ENCODE results near the gene ZNF14. TPM values are rescaled to one million over a fixed set of nuclear protein-coding genes. Genes with fewer than 3 reads are reported as not detected.

The ZNF14 gene
- total and polyA plus RNA-seq, 2 experiments from 2014 or later, result 5.5 to 9.6 TPM

DNA sequence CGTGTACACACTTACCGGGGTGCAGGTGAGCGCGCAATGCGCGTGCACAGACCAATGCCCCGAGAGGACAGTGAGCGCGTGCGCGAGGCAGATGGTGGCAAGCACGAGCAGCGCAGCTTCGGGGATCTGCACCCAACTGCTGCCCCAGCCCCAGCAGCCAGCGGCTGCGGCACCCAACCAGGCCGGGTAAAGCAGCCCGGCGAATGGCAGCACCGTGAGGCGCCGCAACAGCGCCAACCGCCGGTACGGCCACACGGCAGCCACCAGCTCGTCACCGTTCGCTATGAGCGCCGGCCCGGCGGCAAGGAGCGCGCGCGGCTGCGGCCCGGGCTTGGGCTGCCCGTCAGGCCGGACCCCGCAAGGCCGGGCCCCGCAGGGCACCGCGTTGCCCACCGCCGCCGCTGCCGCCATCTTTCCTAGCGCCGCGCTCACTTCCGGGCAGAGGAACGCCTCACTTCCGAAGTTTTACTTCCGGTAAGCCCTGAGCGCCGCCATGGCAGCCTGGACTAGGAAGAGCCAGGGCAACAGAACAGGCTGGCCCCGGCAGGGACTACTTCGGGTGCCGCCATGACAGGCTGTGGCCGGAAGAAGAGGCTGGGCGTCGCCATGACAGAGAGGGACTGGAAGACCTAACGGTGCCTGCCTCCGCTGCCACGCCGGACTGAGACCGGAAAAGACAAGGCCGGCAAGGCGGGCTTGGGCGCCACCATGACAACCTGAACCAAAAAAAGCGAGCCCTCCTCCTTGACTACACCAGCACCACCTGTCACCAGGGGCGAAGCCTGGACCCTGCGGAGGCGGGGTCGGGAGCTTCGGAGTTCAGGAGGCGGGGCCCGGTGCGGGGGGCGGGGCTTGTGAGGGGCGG, 69.4 kb downstream of the ZNF14 start, which contains the start of gene ATP13A1:
Gene ATP13A1, minus strand, starts transcription at position 421 of the 865 bp plus-strand sequence. Its CDS starts 10 bp downstream, at position 411.
- peak within 1 kb of the TSS; percentile 15 for H3K27ac ChIP-seq
- peaks cover 4% of the 10 kb centered on the region for H3K4me1 ChIP-seq (ENCODE audit: low read depth)
- H3K27me3 ChIP-seq, result no peaks in the 10 kb centered on the region
- DNase-seq (ENCODE audit: low read depth in 1 of 2, low spot score in 1 of 2), result peak; percentile 98 to 99
- TF ChIP-seq, protein P1, sequence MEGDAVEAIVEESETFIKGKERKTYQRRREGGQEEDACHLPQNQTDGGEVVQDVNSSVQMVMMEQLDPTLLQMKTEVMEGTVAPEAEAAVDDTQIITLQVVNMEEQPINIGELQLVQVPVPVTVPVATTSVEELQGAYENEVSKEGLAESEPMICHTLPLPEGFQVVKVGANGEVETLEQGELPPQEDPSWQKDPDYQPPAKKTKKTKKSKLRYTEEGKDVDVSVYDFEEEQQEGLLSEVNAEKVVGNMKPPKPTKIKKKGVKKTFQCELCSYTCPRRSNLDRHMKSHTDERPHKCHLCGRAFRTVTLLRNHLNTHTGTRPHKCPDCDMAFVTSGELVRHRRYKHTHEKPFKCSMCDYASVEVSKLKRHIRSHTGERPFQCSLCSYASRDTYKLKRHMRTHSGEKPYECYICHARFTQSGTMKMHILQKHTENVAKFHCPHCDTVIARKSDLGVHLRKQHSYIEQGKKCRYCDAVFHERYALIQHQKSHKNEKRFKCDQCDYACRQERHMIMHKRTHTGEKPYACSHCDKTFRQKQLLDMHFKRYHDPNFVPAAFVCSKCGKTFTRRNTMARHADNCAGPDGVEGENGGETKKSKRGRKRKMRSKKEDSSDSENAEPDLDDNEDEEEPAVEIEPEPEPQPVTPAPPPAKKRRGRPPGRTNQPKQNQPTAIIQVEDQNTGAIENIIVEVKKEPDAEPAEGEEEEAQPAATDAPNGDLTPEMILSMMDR (IDR thresholded peaks at IDR 0.05; ENCODE audit: low read depth, low read length), result no peak
- H3K4me3 ChIP-seq, result peak within 1 kb of the TSS; percentile 96
- no peaks in the 10 kb centered on the region for H3K9me3 ChIP-seq (ENCODE audit: low read depth)
- peaks cover under 1% of the 10 kb centered on the region for H3K36me3 ChIP-seq

DNA sequence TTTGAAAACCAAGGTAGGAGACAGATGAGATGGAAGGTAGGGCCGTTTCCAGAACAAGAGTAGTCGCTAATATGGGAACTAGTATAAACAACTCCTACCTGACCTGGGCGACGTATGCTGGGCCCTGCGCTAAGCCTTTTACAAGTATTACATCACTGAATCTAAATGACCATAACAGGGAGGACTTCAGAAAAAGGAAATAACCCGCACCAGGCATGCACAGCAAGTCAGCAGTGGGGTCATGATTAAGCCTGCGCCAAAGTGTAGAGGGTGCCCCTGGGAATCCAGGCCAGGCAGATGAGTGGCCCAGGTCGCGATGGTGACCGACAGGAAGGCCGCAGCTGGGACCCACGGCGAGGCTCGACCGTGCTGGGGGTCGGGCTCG, 70.0 kb downstream of the ZNF14 start:
- H3K27me3 ChIP-seq, result no peaks in the 10 kb centered on the region
- TF ChIP-seq, protein P1 (IDR thresholded peaks at IDR 0.05; ENCODE audit: low read depth, low read length), result no peak
- peak in 1 of 2 donors; percentile 12 for DNase-seq (ENCODE audit: low read depth in 1 of 2, low spot score in 1 of 2)
- no peaks in the 10 kb centered on the region for H3K9me3 ChIP-seq (ENCODE audit: low read depth)
- H3K36me3 ChIP-seq, result peaks cover 5% of the 10 kb centered on the region
- peak overlapping the region; percentile 15 for H3K27ac ChIP-seq
- peaks cover 4% of the 10 kb centered on the region for H3K4me1 ChIP-seq (ENCODE audit: low read depth)
- peak overlapping the region; percentile 96 for H3K4me3 ChIP-seq

DNA sequence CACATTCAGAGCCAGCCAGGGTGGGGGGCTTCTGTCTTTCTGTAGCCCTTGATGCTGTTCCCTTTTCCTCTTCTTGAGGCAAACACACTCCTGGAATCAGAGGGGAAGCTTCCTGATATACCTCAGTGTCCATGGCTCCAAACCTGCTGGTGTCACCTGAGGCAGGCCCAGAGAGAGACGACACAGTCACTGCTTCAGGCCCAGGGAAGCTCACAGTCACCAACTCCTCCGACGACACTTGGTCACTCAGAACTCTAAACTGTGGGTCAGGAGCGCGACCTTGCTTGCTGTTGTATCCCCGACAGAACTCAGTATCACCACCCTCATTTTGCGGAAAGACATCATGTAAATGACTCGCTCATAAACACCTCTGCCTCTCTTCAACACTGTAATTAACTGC, 70.6 kb downstream of the ZNF14 start:
- H3K4me1 ChIP-seq (ENCODE audit: low read depth), result peaks cover 4% of the 10 kb centered on the region
- H3K4me3 ChIP-seq, result peak overlapping the region; percentile 96
- TF ChIP-seq, protein P1 (IDR thresholded peaks at IDR 0.05; ENCODE audit: low read depth, low read length), result no peak
- H3K9me3 ChIP-seq (ENCODE audit: low read depth), result no peaks in the 10 kb centered on the region
- no peak overlapping the region for H3K27ac ChIP-seq
- no peak for DNase-seq (ENCODE audit: low read depth in 1 of 2, low spot score in 1 of 2)
- no peaks in the 10 kb centered on the region for H3K27me3 ChIP-seq
- peaks cover 9% of the 10 kb centered on the region for H3K36me3 ChIP-seq

DNA sequence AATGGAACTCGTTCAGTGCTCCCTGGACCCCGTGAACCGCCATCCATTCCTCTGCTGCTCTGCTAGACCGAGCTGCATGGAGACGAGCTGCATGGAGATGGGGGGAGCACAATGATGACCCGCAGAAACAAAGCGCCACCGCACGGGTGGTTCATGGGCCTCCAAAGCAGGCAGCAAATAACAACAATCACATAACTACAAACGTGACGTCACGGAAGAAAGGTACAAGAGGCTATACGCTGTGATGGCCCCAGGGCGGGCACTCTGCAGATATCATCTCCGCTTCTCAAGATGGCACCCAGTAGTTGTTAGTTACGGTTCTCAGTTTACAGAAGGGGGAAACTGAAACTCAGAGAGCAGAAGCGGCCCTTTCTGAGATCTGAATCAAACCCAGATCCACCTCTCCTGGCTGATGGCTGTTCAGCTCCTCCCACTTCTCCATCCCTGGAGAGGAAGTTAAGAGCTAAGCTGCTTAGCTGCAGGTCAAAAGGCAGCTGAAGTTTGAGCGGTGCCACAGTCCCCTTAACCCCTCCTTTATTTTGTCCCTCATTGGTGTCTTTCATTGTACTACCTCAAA, 71.1 kb downstream of the ZNF14 start:
- Histone ChIP-seq H3K4me3 (no peak overlapping the region), H3K36me3 (peaks cover 12% of the 10 kb centered on the region), H3K9me3 (ENCODE audit: low read depth) (no peaks in the 10 kb centered on the region), H3K27ac (no peak overlapping the region), H3K4me1 (ENCODE audit: low read depth) (peaks cover 4% of the 10 kb centered on the region), H3K27me3 (no peaks in the 10 kb centered on the region)
- no peak for DNase-seq (ENCODE audit: low read depth in 1 of 2, low spot score in 1 of 2)
- TF ChIP-seq, protein P1 (IDR thresholded peaks at IDR 0.05; ENCODE audit: low read depth, low read length), result no peak

DNA sequence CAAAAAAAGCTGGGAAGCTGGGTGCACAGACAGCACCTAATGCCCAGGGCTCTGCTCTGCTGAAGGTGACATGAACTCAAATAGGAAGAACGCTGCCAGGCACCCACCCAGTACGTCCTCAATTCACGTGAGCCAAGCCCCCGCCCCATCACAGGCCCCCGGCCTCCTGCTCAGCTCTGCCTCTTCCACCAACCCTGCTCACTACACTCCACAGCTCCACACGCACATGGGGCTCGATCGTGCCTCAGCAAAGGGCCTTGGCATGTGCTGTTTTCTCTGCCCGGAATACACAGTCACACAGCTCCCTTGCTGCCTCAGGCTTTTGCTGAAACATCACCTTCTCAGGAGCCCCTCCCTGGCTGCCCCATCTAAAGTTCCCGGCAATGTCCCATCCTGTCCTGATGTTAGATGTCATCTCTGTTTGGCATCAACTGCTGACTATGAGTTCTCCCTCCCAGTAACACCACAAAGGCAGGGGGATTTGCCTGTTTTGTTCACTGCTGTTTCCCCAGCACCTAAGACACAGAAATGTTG, 71.7 kb downstream of the ZNF14 start:
- Histone ChIP-seq H3K4me1 (ENCODE audit: low read depth) (peaks cover 4% of the 10 kb centered on the region), H3K36me3 (peaks cover 12% of the 10 kb centered on the region), H3K9me3 (ENCODE audit: low read depth) (no peaks in the 10 kb centered on the region), H3K27me3 (no peaks in the 10 kb centered on the region), H3K27ac (no peak overlapping the region), H3K4me3 (no peak overlapping the region)
- TF ChIP-seq, protein P1 (IDR thresholded peaks at IDR 0.05; ENCODE audit: low read depth, low read length), result no peak
- DNase-seq (ENCODE audit: low read depth in 1 of 2, low spot score in 1 of 2), result no peak

Other genes starting within 250 kb of the ZNF14 start
- 4.1 and 11.9 TPM in 2 replicates for gene TSSK6, start 217.6 kb downstream of the ZNF14 start, total RNA-seq
- gene TSSK6, start 217.6 kb downstream of the ZNF14 start, polyA plus RNA-seq, result 0.60 and 1.5 TPM in 2 replicates
- 119 and 172 TPM in 2 replicates for gene NDUFA13, start 216.9 kb downstream of the ZNF14 start, total RNA-seq
- gene NDUFA13, start 216.9 kb downstream of the ZNF14 start, polyA plus RNA-seq, result 806 and 843 TPM in 2 replicates
- 10.6 and 12.5 TPM in 2 replicates for gene YJEFN3, start 204.2 kb downstream of the ZNF14 start, total RNA-seq
- gene YJEFN3, start 204.2 kb downstream of the ZNF14 start, polyA plus RNA-seq, result 23.0 and 29.9 TPM in 2 replicates
- gene CILP2, start 194.8 kb downstream of the ZNF14 start, total RNA-seq, result 7.5 and 8.4 TPM in 2 replicates
- 2.2 and 6.7 TPM in 2 replicates for gene CILP2, start 194.8 kb downstream of the ZNF14 start, polyA plus RNA-seq
- 6.7 and 11.8 TPM in 2 replicates for gene PBX4, start 114.4 kb downstream of the ZNF14 start, total RNA-seq
- 10.3 and 10.9 TPM in 2 replicates for gene PBX4, start 114.4 kb downstream of the ZNF14 start, polyA plus RNA-seq
- gene LPAR2, start 104.9 kb downstream of the ZNF14 start, total RNA-seq, result 29.7 and 39.9 TPM in 2 replicates
- gene LPAR2, start 104.9 kb downstream of the ZNF14 start, polyA plus RNA-seq, result 56.6 and 62.2 TPM in 2 replicates
- 13.7 and 15.1 TPM in 2 replicates for gene GMIP, start 89.5 kb downstream of the ZNF14 start, total RNA-seq
- 11.6 and 12.4 TPM in 2 replicates for gene GMIP, start 89.5 kb downstream of the ZNF14 start, polyA plus RNA-seq
- gene ATP13A1, start 69.4 kb downstream of the ZNF14 start, total RNA-seq, result 117 and 216 TPM in 2 replicates
- gene ATP13A1, start 69.4 kb downstream of the ZNF14 start, polyA plus RNA-seq, result 58.0 and 67.9 TPM in 2 replicates
- 5.7 and 6.0 TPM in 2 replicates for gene ZNF101, start 64.3 kb downstream of the ZNF14 start, total RNA-seq
- 4.9 and 5.9 TPM in 2 replicates for gene ZNF101, start 64.3 kb downstream of the ZNF14 start, polyA plus RNA-seq
- gene ZNF506, start 88.6 kb upstream of the ZNF14 start, total RNA-seq, result 49.9 and 55.0 TPM in 2 replicates
- 9.3 and 18.0 TPM in 2 replicates for gene ZNF506, start 88.6 kb upstream of the ZNF14 start, polyA plus RNA-seq
- 16.9 and 19.2 TPM in 2 replicates for gene ZNF253, start 132.8 kb upstream of the ZNF14 start, total RNA-seq
- 24.8 and 26.7 TPM in 2 replicates for gene ZNF253, start 132.8 kb upstream of the ZNF14 start, polyA plus RNA-seq
- 14.9 and 29.1 TPM in 2 replicates for gene ZNF93, start 167.8 kb upstream of the ZNF14 start, total RNA-seq
- 9.9 and 20.8 TPM in 2 replicates for gene ZNF93, start 167.8 kb upstream of the ZNF14 start, polyA plus RNA-seq